Colonic mucosa (tissue), 4 donors: ENCODE data around the gene HNRNPD. TPM values are rescaled to one million over a fixed set of nuclear protein-coding genes. Genes with fewer than 3 reads are reported as not detected.

ENCODE experiments used
- DNase-seq: peaks from one replicate; pipeline ENCODE4 v3.0.0-alpha.2; 2020
- H3K27ac ChIP-seq: fragments of 200-600 bp; one replicate; pipeline ENCODE4 v1.8.0; 2021
- H3K27me3 ChIP-seq: fragments of 200-600 bp; one replicate; pipeline ENCODE4 v1.8.0; 2021
- H3K36me3 ChIP-seq: fragments of 200-600 bp; one replicate; pipeline ENCODE4 v1.8.0; 2021
- H3K4me1 ChIP-seq: fragments of 200-600 bp; one replicate; pipeline ENCODE4 v1.8.0; 2021; ENCODE audit warnings: mild to moderate bottlenecking
- H3K4me3 ChIP-seq: fragments of 200-600 bp; one replicate; pipeline ENCODE4 v1.8.0; 2021
- H3K9ac ChIP-seq, 2 donors: one replicate each; pipeline ENCODE4 v1.7.0; 2013; ENCODE audit warnings: control low read depth in 2 of 2, low read depth in 2 of 2, low read length in 2 of 2
- H3K9me3 ChIP-seq: fragments of 200-600 bp; one replicate; pipeline ENCODE4 v1.8.0; 2021
- CTCF ChIP-seq: fragments of 200-600 bp; IDR thresholded peaks from one replicate; pipeline ENCODE4 v1.8.0; 2022; ENCODE audit warnings: antibody characterized with exemption, mild to moderate bottlenecking
- intact Hi-C: fragments of 100-400 bp; cut with DNase I; formaldehyde crosslinking; loops from one replicate; pipeline ENCODE4 v1.14.1; 2022
- total RNA-seq, 2 donors: library from RNA; stranded (reverse); fragmentation: NEBNext Ultra II Directional in 1 of 2; extraction: Animal tissue kit (Norgen Biotek cat#: 25700) in 1 of 2; gene quantifications; one replicate each; pipeline ENCODE4 v1.2.1, GENCODE V29; 2021
- donor health status: healthy.
- donor health status: DM: no; HTN: no; CAD: no.
- donor health status: DM: no; HTN: no; CAD: no.

HNRNPD gene
- total RNA-seq, 2 donors from 2014 or later, result 145 to 181 TPM

- Histone ChIP-seq H3K27ac (no peak overlapping the region), H3K9ac (no peak overlapping the region), H3K9me3 (no peaks in the 10 kb centered on the region), H3K27me3 (no peaks in the 10 kb centered on the region), H3K4me1 (no peaks in the 10 kb centered on the region), H3K36me3 (no peaks in the 10 kb centered on the region), H3K4me3 (no peak overlapping the region)
- intact Hi-C loops, result no loop called here
- no peak for DNase-seq
- no peak for TF ChIP-seq CTCF
Measured at GRCh38 chr4:82403725-82404124, 29.9 kb upstream of the HNRNPD start.

GRCh38 chr4:82402196-82402775 lies 28.5 kb upstream of the HNRNPD start:
- Histone ChIP-seq H3K27me3 (no peaks in the 10 kb centered on the region), H3K9me3 (no peaks in the 10 kb centered on the region), H3K4me1 (no peaks in the 10 kb centered on the region), H3K36me3 (no peaks in the 10 kb centered on the region), H3K9ac (no peak overlapping the region), H3K27ac (no peak overlapping the region), H3K4me3 (no peak overlapping the region)
- DNase-seq, result no peak
- TF ChIP-seq CTCF, result no peak
- intact Hi-C loops, result no loop called here

GRCh38 chr4:82401600-82401999 lies 27.8 kb upstream of the HNRNPD start:
- no peak overlapping the region for H3K9ac ChIP-seq
- no peaks in the 10 kb centered on the region for H3K36me3 ChIP-seq
- no peak overlapping the region for H3K4me3 ChIP-seq
- intact Hi-C loops, result no loop called here
- H3K4me1 ChIP-seq, result no peaks in the 10 kb centered on the region
- H3K9me3 ChIP-seq, result no peaks in the 10 kb centered on the region
- DNase-seq, result no peak
- TF ChIP-seq CTCF, result no peak
- H3K27ac ChIP-seq, result no peak overlapping the region
- no peaks in the 10 kb centered on the region for H3K27me3 ChIP-seq

- Histone ChIP-seq H3K27ac (no peak overlapping the region), H3K36me3 (no peaks in the 10 kb centered on the region), H3K27me3 (no peaks in the 10 kb centered on the region), H3K4me1 (no peaks in the 10 kb centered on the region), H3K4me3 (no peak overlapping the region), H3K9me3 (no peaks in the 10 kb centered on the region), H3K9ac (no peak overlapping the region)
- TF ChIP-seq CTCF, result no peak
- DNase-seq, result no peak
- intact Hi-C loops, result no loop called here
Measured at GRCh38 chr4:82398263-82398662, 24.5 kb upstream of the HNRNPD start.

- no peaks in the 10 kb centered on the region for H3K4me1 ChIP-seq
- H3K36me3 ChIP-seq, result no peaks in the 10 kb centered on the region
- H3K27me3 ChIP-seq, result no peaks in the 10 kb centered on the region
- no peak overlapping the region for H3K4me3 ChIP-seq
- H3K9me3 ChIP-seq, result no peaks in the 10 kb centered on the region
- no peak overlapping the region for H3K27ac ChIP-seq
- no peak for DNase-seq
- H3K9ac ChIP-seq, result no peak overlapping the region
- intact Hi-C loops, result no loop called here
- TF ChIP-seq CTCF, result no peak
Measured at GRCh38 chr4:82397527-82397926, 23.7 kb upstream of the HNRNPD start.
